ENCODE data around the gene FAM83G. TPM values are rescaled to one million over a fixed set of nuclear protein-coding genes. Genes with fewer than 3 reads are reported as not detected.

The FAM83G gene
- total RNA-seq, 1 experiment from 2014 or later = 24.3 TPM

DNA sequence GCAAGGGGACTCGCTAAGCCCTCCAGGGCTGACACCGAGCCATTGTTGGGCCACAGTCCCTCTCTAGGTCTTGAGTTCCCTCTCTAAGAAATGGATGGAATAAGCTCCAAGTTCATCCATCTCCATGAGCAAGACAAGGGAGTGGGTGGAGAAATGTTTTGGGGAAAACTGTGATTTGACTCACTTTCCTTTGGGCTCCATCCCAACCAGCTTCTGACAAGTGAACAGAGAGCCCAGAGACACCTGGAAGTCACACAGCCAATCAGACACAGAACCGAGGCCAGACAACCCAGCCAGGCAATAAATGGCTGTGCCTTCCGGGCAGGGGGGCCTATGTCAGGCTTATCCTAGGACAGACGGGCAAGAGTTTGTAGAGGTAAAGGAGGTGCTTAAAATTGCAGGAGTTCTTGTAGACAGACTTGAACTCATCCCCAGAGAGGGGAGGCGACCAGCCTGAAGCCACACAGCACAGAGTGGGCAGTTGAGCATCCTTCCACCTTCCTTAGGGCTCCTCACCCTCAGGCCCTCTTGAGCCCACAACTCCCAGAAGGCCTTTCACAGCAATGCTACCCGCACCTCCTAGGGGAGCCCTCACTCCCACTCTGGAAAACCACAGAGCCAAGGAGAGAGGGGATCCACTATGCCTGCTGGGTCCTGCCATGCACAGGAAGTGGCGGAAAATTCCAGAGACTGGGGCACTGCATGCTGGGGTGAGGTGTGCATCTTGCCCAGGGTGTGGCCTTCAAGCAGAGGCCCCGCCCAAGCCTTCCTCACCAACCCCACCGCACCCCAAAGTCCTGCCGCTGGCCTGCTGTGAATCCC, 9.5 kb upstream of the FAM83G start:
- Mint-ChIP-seq H3K4me1 (ENCODE audit: low read depth, unreplicated experiment) (no peaks in the 10 kb centered on the region), H3K27ac (ENCODE audit: unreplicated experiment) (no peak overlapping the region), H3K9me3 (ENCODE audit: unreplicated experiment) (no peaks in the 10 kb centered on the region), H3K4me3 (ENCODE audit: unreplicated experiment) (no peak overlapping the region), H3K36me3 (ENCODE audit: insufficient read depth, unreplicated experiment) (no peaks in the 10 kb centered on the region), H3K27me3 (ENCODE audit: insufficient read depth, unreplicated experiment) (no peaks in the 10 kb centered on the region)
- BruUV-seq (replicated peaks) = no TSS peak
- intact Hi-C loops (cut with micrococcal nuclease; ENCODE audit: unreplicated experiment) = no loop called here
- Histone ChIP-seq H3K4me3 (ENCODE audit: low read depth, low read length) (no peak overlapping the region), H3K36me3 (ENCODE audit: control insufficient read depth, insufficient read depth, low read length) (no peaks in the 10 kb centered on the region), H3K4me1 (no peaks in the 10 kb centered on the region), H3K9me3 (no peaks in the 10 kb centered on the region), H3K27me3 (replicated peaks; ENCODE audit: control insufficient read depth, insufficient read depth, low read length) (no peaks in the 10 kb centered on the region)
- no peak for DNase-seq
- POLR2A ChIA-PET = no interaction called here
- TF ChIP-seq CTCF (IDR thresholded peaks at IDR 0.05; ENCODE audit: insufficient read depth in 1 of 2, low read depth in 1 of 2, low read length in 1 of 2, severe bottlenecking in 1 of 2, unreplicated experiment in 1 of 2) = no peak
- CTCF ChIA-PET = no interaction called here

DNA sequence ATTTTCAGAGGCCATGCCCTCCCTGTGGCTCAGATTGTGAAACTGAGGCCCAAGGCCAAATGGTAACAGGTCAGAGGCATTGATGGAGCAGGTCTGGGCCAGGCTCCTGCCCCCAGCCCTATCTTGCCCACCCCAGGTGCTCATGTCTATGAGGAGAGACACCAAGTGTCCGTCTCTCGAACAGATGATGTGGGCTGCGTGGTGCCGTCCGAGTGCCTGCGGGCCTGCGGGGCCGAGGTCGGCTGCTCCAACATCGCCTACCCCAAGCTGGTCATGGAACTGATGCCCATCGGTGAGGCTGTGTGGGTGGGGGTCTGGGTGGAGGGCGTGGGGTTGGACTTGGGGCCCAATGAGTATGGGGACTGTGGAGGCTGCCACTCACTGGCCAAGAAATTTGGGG, 8.7 kb upstream of the FAM83G start:
- H3K4me1 ChIP-seq = no peaks in the 10 kb centered on the region
- TF ChIP-seq CTCF (IDR thresholded peaks at IDR 0.05; ENCODE audit: insufficient read depth in 1 of 2, low read depth in 1 of 2, low read length in 1 of 2, severe bottlenecking in 1 of 2, unreplicated experiment in 1 of 2) = no peak
- H3K27me3 Mint-ChIP-seq (ENCODE audit: insufficient read depth, unreplicated experiment) = no peaks in the 10 kb centered on the region
- no peaks in the 10 kb centered on the region for H3K9me3 Mint-ChIP-seq (ENCODE audit: unreplicated experiment)
- H3K36me3 ChIP-seq (ENCODE audit: control insufficient read depth, insufficient read depth, low read length) = no peaks in the 10 kb centered on the region
- intact Hi-C loops (cut with micrococcal nuclease; ENCODE audit: unreplicated experiment) = no loop called here
- H3K4me3 ChIP-seq (ENCODE audit: low read depth, low read length) = no peak overlapping the region
- ChIA-PET CTCF (no interaction called here), POLR2A (no interaction called here)
- no peaks in the 10 kb centered on the region for H3K4me1 Mint-ChIP-seq (ENCODE audit: low read depth, unreplicated experiment)
- DNase-seq = no peak
- H3K9me3 ChIP-seq = no peaks in the 10 kb centered on the region
- no TSS peak for BruUV-seq (replicated peaks)
- H3K27me3 ChIP-seq (replicated peaks; ENCODE audit: control insufficient read depth, insufficient read depth, low read length) = no peaks in the 10 kb centered on the region
- H3K27ac Mint-ChIP-seq (ENCODE audit: unreplicated experiment) = no peak overlapping the region
- H3K36me3 Mint-ChIP-seq (ENCODE audit: insufficient read depth, unreplicated experiment) = no peaks in the 10 kb centered on the region
- H3K4me3 Mint-ChIP-seq (ENCODE audit: unreplicated experiment) = no peak overlapping the region

- ChIA-PET POLR2A (no interaction called here), CTCF (no interaction called here)
- BruUV-seq (replicated peaks) = no TSS peak
- Histone ChIP-seq H3K27me3 (replicated peaks; ENCODE audit: control insufficient read depth, insufficient read depth, low read length) (no peaks in the 10 kb centered on the region), H3K9me3 (no peaks in the 10 kb centered on the region), H3K4me3 (ENCODE audit: low read depth, low read length) (no peak overlapping the region), H3K4me1 (no peaks in the 10 kb centered on the region), H3K36me3 (ENCODE audit: control insufficient read depth, insufficient read depth, low read length) (no peaks in the 10 kb centered on the region)
- intact Hi-C loops (cut with micrococcal nuclease; ENCODE audit: unreplicated experiment) = no loop called here
- no peaks in the 10 kb centered on the region for H3K36me3 Mint-ChIP-seq (ENCODE audit: insufficient read depth, unreplicated experiment)
- no peak for DNase-seq
- H3K4me3 Mint-ChIP-seq (ENCODE audit: unreplicated experiment) = no peak overlapping the region
- H3K4me1 Mint-ChIP-seq (ENCODE audit: low read depth, unreplicated experiment) = no peaks in the 10 kb centered on the region
- H3K27me3 Mint-ChIP-seq (ENCODE audit: insufficient read depth, unreplicated experiment) = no peaks in the 10 kb centered on the region
- no peaks in the 10 kb centered on the region for H3K9me3 Mint-ChIP-seq (ENCODE audit: unreplicated experiment)
- no peak for TF ChIP-seq CTCF (IDR thresholded peaks at IDR 0.05; ENCODE audit: insufficient read depth in 1 of 2, low read depth in 1 of 2, low read length in 1 of 2, severe bottlenecking in 1 of 2, unreplicated experiment in 1 of 2)
- H3K27ac Mint-ChIP-seq (ENCODE audit: unreplicated experiment) = no peak overlapping the region
These were observed 7.9 kb upstream of the FAM83G start for GRCh38 chr17:19012171-19013080.

Measured in Caco-2 (cell line).